ENCODE data around the gene BORCS6. TPM values are rescaled to one million over a fixed set of nuclear protein-coding genes. Genes with fewer than 3 reads are reported as not detected.

Gene BORCS6
- total RNA-seq, 1 donor from 2014 or later = 5.5 TPM

DNA sequence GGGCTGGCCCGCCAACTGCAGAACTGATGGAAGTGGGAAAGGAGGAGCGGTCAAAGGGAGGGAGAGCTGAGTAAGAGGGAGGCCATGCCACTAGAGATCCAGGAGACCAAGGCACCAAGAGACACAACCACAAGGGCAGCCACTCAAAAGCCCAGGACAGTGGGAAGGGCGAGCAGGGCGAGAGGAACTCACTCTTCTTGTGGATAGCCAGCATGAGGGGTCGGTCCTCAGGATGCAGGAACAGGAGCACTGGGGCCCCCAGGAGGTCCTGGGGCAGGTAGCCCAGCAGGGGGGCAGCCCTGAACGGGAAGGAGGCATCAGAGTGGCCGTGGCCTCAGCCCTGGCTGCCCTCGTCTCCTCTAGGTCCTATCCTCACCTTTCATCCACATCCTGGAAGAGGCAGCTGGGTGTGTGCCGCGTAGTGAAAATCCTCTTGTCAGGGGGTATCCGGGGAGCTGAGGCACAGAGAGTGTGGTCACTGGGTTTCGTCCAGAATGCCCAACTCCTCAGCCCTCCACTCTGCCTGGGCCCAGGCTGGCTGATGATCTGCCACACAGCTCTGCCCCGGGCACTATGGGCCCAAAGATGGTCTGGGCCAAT lies 42.1 kb downstream of the BORCS6 start:
- H3K4me3 Mint-ChIP-seq = no peak overlapping the region
- peak overlapping the region; percentile 78 for H3K27ac Mint-ChIP-seq (ENCODE audit: unreplicated experiment)
- no peaks in the 10 kb centered on the region for H3K27me3 Mint-ChIP-seq (ENCODE audit: low read depth)
- no peaks in the 10 kb centered on the region for H3K9me3 Mint-ChIP-seq
- DNase-seq (ENCODE audit: low read depth, low spot score) = no peak
- H3K4me1 Mint-ChIP-seq = peaks cover 6% of the 10 kb centered on the region
- peaks cover 4% of the 10 kb centered on the region for H3K36me3 Mint-ChIP-seq (ENCODE audit: low read depth)
- TF ChIP-seq CTCF (conservative IDR thresholded peaks at IDR 0.05) = no peak

DNA sequence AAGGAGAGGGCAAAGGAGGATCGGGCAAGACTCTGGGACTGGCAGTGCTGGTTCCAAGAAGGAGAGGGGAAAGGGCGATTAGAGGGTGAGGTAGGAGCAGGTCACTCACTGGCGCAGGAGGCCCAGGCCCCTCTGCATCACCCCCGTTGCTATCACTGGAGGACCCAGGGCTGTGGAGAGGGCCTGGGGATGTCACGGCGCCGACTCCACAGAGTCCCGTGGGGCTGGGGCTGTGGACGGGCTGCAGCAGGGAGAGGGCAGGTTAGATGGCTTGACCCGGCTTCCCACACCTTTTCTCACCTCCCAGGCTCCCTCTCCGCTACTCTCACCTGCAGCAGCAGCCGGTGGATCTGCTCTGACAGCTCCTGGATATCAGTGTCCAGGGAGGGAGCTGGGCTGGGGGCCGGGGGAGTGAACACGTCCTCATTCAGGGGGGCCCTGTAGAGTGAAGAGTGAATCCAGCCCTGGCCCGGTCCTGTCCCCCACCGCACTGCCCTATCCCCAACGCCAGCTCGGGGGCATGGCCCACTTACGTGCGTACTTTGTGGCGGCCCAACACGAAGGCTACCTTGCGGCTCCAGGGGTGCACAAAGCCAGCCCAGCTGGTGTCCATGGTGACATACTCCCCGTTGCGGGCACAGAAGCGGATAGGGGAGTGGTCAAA lies 42.7 kb downstream of the BORCS6 start:
- H3K4me3 Mint-ChIP-seq = no peak overlapping the region
- H3K9me3 Mint-ChIP-seq = no peaks in the 10 kb centered on the region
- peak overlapping the region; percentile 78 for H3K27ac Mint-ChIP-seq (ENCODE audit: unreplicated experiment)

DNA sequence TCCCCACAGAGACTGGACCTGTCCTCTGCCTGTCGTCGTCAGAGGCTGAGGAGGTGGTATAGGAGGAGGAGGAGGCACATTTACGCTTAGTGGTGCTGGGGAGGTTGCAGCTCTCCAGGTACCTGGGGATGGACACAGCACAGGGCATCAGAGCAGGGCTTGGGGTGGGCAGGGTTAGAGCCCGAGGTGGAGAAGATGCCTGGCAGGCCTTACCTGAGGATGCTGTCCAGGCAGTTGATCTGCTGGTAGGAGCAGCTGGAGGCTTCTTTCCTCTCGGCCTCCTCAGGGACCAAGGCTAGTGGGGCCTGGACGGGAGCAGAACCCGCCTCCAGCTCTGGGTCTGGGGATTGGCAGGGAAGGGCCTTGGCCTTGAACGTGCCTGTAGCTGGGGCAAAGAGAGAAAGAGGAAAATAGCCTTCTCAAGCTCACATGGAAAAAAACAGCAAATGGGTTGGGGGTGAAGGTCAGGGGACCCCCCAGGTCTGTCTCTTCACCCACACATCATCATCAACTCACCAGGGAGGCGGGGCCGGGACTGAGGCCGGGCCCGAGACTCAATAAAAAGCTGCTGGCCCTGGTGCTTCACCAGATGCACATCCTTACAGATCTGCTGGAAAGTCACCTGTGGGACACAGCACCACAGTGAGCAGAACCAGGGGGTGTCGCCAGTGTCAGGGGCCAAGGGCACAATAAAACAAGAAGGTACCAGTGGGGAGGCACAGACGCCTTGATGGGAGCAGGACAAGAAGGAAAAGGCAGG lies 43.4 kb downstream of the BORCS6 start:
- H3K27ac Mint-ChIP-seq (ENCODE audit: unreplicated experiment) = peak overlapping the region; percentile 78
- H3K4me1 Mint-ChIP-seq = peaks cover 3% of the 10 kb centered on the region
- peaks cover 4% of the 10 kb centered on the region for H3K36me3 Mint-ChIP-seq (ENCODE audit: low read depth)
- no peaks in the 10 kb centered on the region for H3K27me3 Mint-ChIP-seq (ENCODE audit: low read depth)
- H3K4me3 Mint-ChIP-seq = peak overlapping the region; percentile 61
- TF ChIP-seq CTCF (conservative IDR thresholded peaks at IDR 0.05) = no peak
- no peak for DNase-seq (ENCODE audit: low read depth, low spot score)
- no peaks in the 10 kb centered on the region for H3K9me3 Mint-ChIP-seq

More for the DNA sequence above, 42.7 kb downstream of the BORCS6 start:
- Mint-ChIP-seq H3K27me3 (ENCODE audit: low read depth) (no peaks in the 10 kb centered on the region), H3K36me3 (ENCODE audit: low read depth) (peaks cover 4% of the 10 kb centered on the region), H3K4me1 (peaks cover 6% of the 10 kb centered on the region)
- no peak for TF ChIP-seq CTCF (conservative IDR thresholded peaks at IDR 0.05)
- no peak for DNase-seq (ENCODE audit: low read depth, low spot score)

DNA sequence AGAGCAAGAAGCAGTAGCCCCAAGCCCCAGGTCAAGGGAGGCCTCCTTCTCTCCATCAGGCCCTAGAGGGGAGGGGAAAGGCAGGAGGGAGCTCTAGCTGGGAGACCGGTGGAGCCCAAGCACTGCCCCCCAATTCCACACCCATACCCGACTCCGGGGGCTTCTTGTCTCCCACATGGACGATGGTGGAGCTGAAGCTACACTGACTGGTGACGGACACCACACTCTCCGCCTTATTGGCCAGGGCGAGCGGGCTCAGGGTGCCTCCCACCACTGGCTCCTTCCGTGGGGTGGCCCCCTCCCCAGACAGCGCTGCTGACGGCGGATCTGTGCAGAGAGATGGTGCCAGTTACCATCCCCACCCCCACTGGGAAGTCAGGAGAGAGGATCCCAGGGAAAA lies 44.2 kb downstream of the BORCS6 start:
- peaks cover 4% of the 10 kb centered on the region for H3K36me3 Mint-ChIP-seq (ENCODE audit: low read depth)
- no peak for TF ChIP-seq CTCF (conservative IDR thresholded peaks at IDR 0.05)
- no peaks in the 10 kb centered on the region for H3K27me3 Mint-ChIP-seq (ENCODE audit: low read depth)
- no peaks in the 10 kb centered on the region for H3K4me1 Mint-ChIP-seq
- no peaks in the 10 kb centered on the region for H3K9me3 Mint-ChIP-seq
- no peak overlapping the region for H3K27ac Mint-ChIP-seq (ENCODE audit: unreplicated experiment)
- H3K4me3 Mint-ChIP-seq = peak overlapping the region; percentile 61
- DNase-seq (ENCODE audit: low read depth, low spot score) = no peak

- no peak overlapping the region for H3K4me3 Mint-ChIP-seq
- no peak for TF ChIP-seq CTCF (conservative IDR thresholded peaks at IDR 0.05)
- DNase-seq (ENCODE audit: low read depth, low spot score) = no peak
- no peak overlapping the region for H3K27ac Mint-ChIP-seq (ENCODE audit: unreplicated experiment)
- no peaks in the 10 kb centered on the region for H3K27me3 Mint-ChIP-seq (ENCODE audit: low read depth)
- H3K9me3 Mint-ChIP-seq = no peaks in the 10 kb centered on the region
- H3K4me1 Mint-ChIP-seq = no peaks in the 10 kb centered on the region
- peaks cover 4% of the 10 kb centered on the region for H3K36me3 Mint-ChIP-seq (ENCODE audit: low read depth)
Observed at GRCh38 chr17:8144401-8145231, 45.4 kb downstream of the BORCS6 start.
